Upper lobe of left lung (tissue), 4 donors: Measurements from ENCODE around the gene MDK.

ENCODE experiments used
- CTCF ChIP-seq, 6 experiments: fragments of 450-650 bp in 4 of 6; fragments of 200-600 bp in 2 of 6; sonication (generic) in 2 of 6; IDR thresholded peaks; one replicate each; pipeline ENCODE4 v1.5.1; 2016 to 2019; ENCODE audit warnings: antibody characterized with exemption in 6 of 6
- EP300 ChIP-seq, 4 donors: sonication (generic); formaldehyde crosslinking; IDR thresholded peaks; one replicate each; pipeline ENCODE4 v1.5.1; 2017; ENCODE audit warnings: antibody characterized with exemption in 4 of 4, control low read depth in 2 of 4
- POLR2A ChIP-seq, 4 donors: fragments of 450-650 bp; IDR thresholded peaks; one replicate each; pipeline ENCODE4 v1.5.1; 2016 to 2017; ENCODE audit warnings: antibody characterized with exemption in 4 of 4, mild to moderate bottlenecking in 2 of 4
- POLR2AphosphoS5 ChIP-seq, 2 donors: sonication (generic); formaldehyde crosslinking; IDR thresholded peaks; one replicate each; pipeline ENCODE4 v1.5.1; 2017; ENCODE audit warnings: antibody characterized with exemption in 2 of 2

- TF ChIP-seq POLR2A (IDR thresholded peaks at IDR 0.05) = no peak
- TF ChIP-seq CTCF (IDR thresholded peaks at IDR 0.05) = no peak
- TF ChIP-seq EP300 (IDR thresholded peaks at IDR 0.05) = no peak
- no peak for TF ChIP-seq POLR2AphosphoS5 (IDR thresholded peaks at IDR 0.05)
These were observed 39.0 kb downstream of the MDK start for GRCh38 chr11:46420513-46420912.
